IMR-90 (cell line): Measurements from ENCODE around the gene FAAP100. TPM values are rescaled to one million over a fixed set of nuclear protein-coding genes. Genes with fewer than 3 reads are reported as not detected.

Experiments used
- ATAC-seq: fragments of 200-7000 bp; cut with Tn5 transposase; 2 replicates; pipeline ENCODE4 v1.9.1; 2020; ENCODE audit warnings: low read depth, mild to moderate bottlenecking, moderate library complexity
- BruUV-seq: library from RNA; stranded (reverse); fragments of 400-500 nt; replicated peaks from 2 replicates; lab custom pipeline; 2021; lab: Mats Ljungman, UMichigan
- CTCF ChIA-PET: fragments of 300-600 bp; formaldehyde crosslinking; extraction: SDS; loops from one replicate; lab custom pipeline; 2021; ENCODE audit warnings: antibody characterized with exemption; lab: Yijun Ruan, JAX
- POLR2A ChIA-PET: fragments of 300-600 bp; sonication (Branson Sonifier 250); formaldehyde crosslinking; loops from one replicate; lab custom pipeline; 2022; ENCODE audit warnings: antibody characterized with exemption; ENCODE audit not compliant: unreplicated experiment; lab: Charles Lee
- DNase-seq: peaks from one replicate; pipeline ENCODE4 v3.0.0; 2013
- H2AFZ ChIP-seq: replicated peaks from 2 replicates; pipeline ENCODE3; 2013; ENCODE audit warnings: low read length, mild to moderate bottlenecking; ENCODE audit not compliant: poor library complexity
- H2AK5ac ChIP-seq: 2 replicates; pipeline ENCODE4 v1.6.1; 2013; ENCODE audit warnings: low read depth, low read length, inconsistent platforms
- H2AK9ac ChIP-seq: replicated peaks from 2 replicates; pipeline ENCODE3; 2013; ENCODE audit warnings: mild to moderate bottlenecking, low read depth, low read length, moderate library complexity; ENCODE audit not compliant: poor library complexity
- H2BK120ac ChIP-seq: 2 replicates; pipeline ENCODE4 v1.6.1; 2013; ENCODE audit warnings: low read depth, low read length, inconsistent platforms
- H2BK15ac ChIP-seq: 3 replicates; pipeline ENCODE4 v1.6.1; 2013; ENCODE audit warnings: low read depth, low read length, inconsistent platforms
- H2BK20ac ChIP-seq: 2 replicates; pipeline ENCODE4 v1.6.1; 2013; ENCODE audit warnings: low read depth, mild to moderate bottlenecking, inconsistent platforms, low read length, moderate library complexity
- H2BK5ac ChIP-seq: 2 replicates; pipeline ENCODE4 v1.6.1; 2013; ENCODE audit warnings: mild to moderate bottlenecking, low read depth, low read length, inconsistent platforms; ENCODE audit not compliant: poor library complexity, severe bottlenecking
- H3K14ac ChIP-seq: replicated peaks from 2 replicates; pipeline ENCODE4 v1.6.1; 2013; ENCODE audit warnings: low read depth, low read length, inconsistent platforms
- H3K18ac ChIP-seq: 2 replicates; pipeline ENCODE4 v1.6.1; 2013; ENCODE audit warnings: low read depth, low read length, control low read depth
- H3K23ac ChIP-seq: 2 replicates; pipeline ENCODE4 v1.6.1; 2013; ENCODE audit warnings: low read depth, low read length, inconsistent platforms
- H3K27ac ChIP-seq: 2 replicates; pipeline ENCODE4 v1.5.1; 2013; ENCODE audit warnings: mild to moderate bottlenecking, control low read depth, low read length; ENCODE audit not compliant: insufficient read depth
- H3K27me3 ChIP-seq: 2 replicates; pipeline ENCODE4 v1.6.1; 2013; ENCODE audit warnings: low read length; ENCODE audit not compliant: control insufficient read depth, insufficient read depth
- H3K36me3 ChIP-seq: 2 replicates; pipeline ENCODE4 v1.6.1; 2013; ENCODE audit warnings: low read length, mixed read lengths; ENCODE audit not compliant: control insufficient read depth, insufficient read depth
- H3K4ac ChIP-seq: 2 replicates; pipeline ENCODE4 v1.6.1; 2013; ENCODE audit warnings: low read depth, low read length, inconsistent platforms
- H3K4me1 ChIP-seq: 2 replicates; pipeline ENCODE4 v1.6.1; 2013; ENCODE audit warnings: low read length, mixed read lengths; ENCODE audit not compliant: control insufficient read depth, insufficient read depth
- H3K4me2 ChIP-seq: 2 replicates; pipeline ENCODE4 v1.6.1; 2013; ENCODE audit warnings: low read depth, mild to moderate bottlenecking, control low read depth, low read length, moderate library complexity
- H3K4me3 ChIP-seq: 2 replicates; pipeline ENCODE4 v1.5.1; 2013; ENCODE audit warnings: low read depth, mild to moderate bottlenecking, control low read depth, low read length, moderate library complexity; ENCODE audit not compliant: insufficient read depth
- H3K56ac ChIP-seq: 2 replicates; pipeline ENCODE4 v1.6.1; 2013; ENCODE audit warnings: low read length, inconsistent platforms; ENCODE audit not compliant: insufficient read depth; ENCODE audit errors: extremely low read depth
- H3K79me1 ChIP-seq, 2 experiments: 2 replicates each; pipeline ENCODE4 v1.6.1; 2013; ENCODE audit warnings: low read length in 2 of 2, inconsistent platforms in 1 of 2, low read depth in 1 of 2
- H3K9ac ChIP-seq: 2 replicates; pipeline ENCODE4 v1.6.1; 2013; ENCODE audit warnings: low read depth, low read length, control low read depth
- H3K9me1 ChIP-seq: 2 replicates; pipeline ENCODE4 v1.6.1; 2013; ENCODE audit warnings: low read length, inconsistent platforms; ENCODE audit not compliant: insufficient read depth
- H3K9me3 ChIP-seq: 2 replicates; pipeline ENCODE4 v1.6.1; 2013; ENCODE audit warnings: low read length; ENCODE audit not compliant: control insufficient read depth, insufficient read depth
- H4K20me1 ChIP-seq: 2 replicates; pipeline ENCODE4 v1.6.1; 2013; ENCODE audit warnings: low read length, inconsistent platforms; ENCODE audit not compliant: insufficient read depth
- H4K5ac ChIP-seq: 2 replicates; pipeline ENCODE4 v1.6.1; 2013; ENCODE audit warnings: mild to moderate bottlenecking, low read depth, low read length, control low read depth
- H4K8ac ChIP-seq, 2 experiments: 2 replicates each; pipeline ENCODE4 v1.6.1; 2013; ENCODE audit warnings: low read depth in 2 of 2, low read length in 2 of 2, control low read depth in 1 of 2, inconsistent platforms in 1 of 2
- H4K91ac ChIP-seq: 2 replicates; pipeline ENCODE4 v1.6.1; 2013; ENCODE audit warnings: low read depth, low read length, inconsistent platforms; ENCODE audit not compliant: insufficient read depth
- BHLHE40 ChIP-seq: fragments of 150-350 bp; IDR thresholded peaks from 2 replicates; pipeline ENCODE4 v1.6.1; 2016; ENCODE audit warnings: mild to moderate bottlenecking, low read depth, low read length
- CEBPB ChIP-seq: IDR thresholded peaks from 2 replicates; pipeline ENCODE4 v1.6.1; 2012; ENCODE audit warnings: low read depth, low read length, improper control_type of control experiment
- CHD1 ChIP-seq: IDR thresholded peaks from 2 replicates; pipeline ENCODE4 v1.6.1; 2012; ENCODE audit warnings: low read depth, low read length, improper control_type of control experiment
- CTCF ChIP-seq: conservative IDR thresholded peaks from 2 replicates; pipeline ENCODE4 v1.5.1; 2012; ENCODE audit warnings: mild to moderate bottlenecking, low read depth, low read length, improper control_type of control experiment
- MAFK ChIP-seq: IDR thresholded peaks from 2 replicates; pipeline ENCODE4 v1.6.1; 2012; ENCODE audit warnings: low read depth, low read length, improper control_type of control experiment
- MAZ ChIP-seq: IDR thresholded peaks from 2 replicates; pipeline ENCODE4 v1.6.1; 2012; ENCODE audit warnings: low read depth, mild to moderate bottlenecking, low read length, improper control_type of control experiment, moderate library complexity, borderline replicate concordance
- NFE2L2 ChIP-seq: fragments of 150-350 bp; IDR thresholded peaks from 2 replicates; pipeline ENCODE4 v1.6.1; 2016; ENCODE audit warnings: low read depth, mild to moderate bottlenecking, low read length
- POLR2A ChIP-seq: IDR thresholded peaks from 2 replicates; pipeline ENCODE4 v1.6.1; 2012; ENCODE audit warnings: mild to moderate bottlenecking, low read depth, low read length
- RAD21 ChIP-seq: IDR thresholded peaks from 2 replicates; pipeline ENCODE4 v1.6.1; 2012; ENCODE audit warnings: low read length, improper control_type of control experiment
- RCOR1 ChIP-seq: IDR thresholded peaks from 2 replicates; pipeline ENCODE4 v1.6.1; 2012; ENCODE audit warnings: mild to moderate bottlenecking, low read length, improper control_type of control experiment; ENCODE audit not compliant: insufficient replicate concordance
- RFX5 ChIP-seq: IDR thresholded peaks from 2 replicates; pipeline ENCODE4 v1.8.0; 2012; ENCODE audit warnings: low read depth, mild to moderate bottlenecking, low read length, moderate library complexity
- SMC3 ChIP-seq: fragments of 150-350 bp; IDR thresholded peaks from 2 replicates; pipeline ENCODE4 v1.6.1; 2016; ENCODE audit warnings: low read depth, mild to moderate bottlenecking, antibody characterized with exemption, low read length, moderate library complexity
- WGBS, 2 experiments: methylation state at CpG; one replicate each; pipeline versions ENCODE4 v1.1.5 to v1.1.7; 2013; ENCODE audit warnings: missing lambda C conversion rate in 2 of 2; ENCODE audit not compliant: insufficient read length in 1 of 2; ENCODE audit errors: extremely low coverage in 2 of 2; 5-methylcytosine and 5-hydroxymethylcytosine counted together
- dilution Hi-C: fragments of 300-500 bp; cut with HindIII; formaldehyde crosslinking; loops from one replicate; pipeline ENCODE4 v1.14.3; 2018; ENCODE audit warnings: low sequenced_read_pairs; ENCODE audit not compliant: unreplicated experiment
- in situ Hi-C: fragments of 300-500 bp; cut with MboI; formaldehyde crosslinking; loops from 3 replicates; pipeline ENCODE4 v1.14.3; 2019; ENCODE audit warnings: low sequenced_read_pairs, inconsistent platforms, mixed read lengths
- intact Hi-C: fragments of 100-400 bp; cut with micrococcal nuclease; formaldehyde crosslinking; loops from 2 replicates; pipeline ENCODE4 v1.10.0; 2022
- polyA plus RNA-seq, 3 experiments: library from polyadenylated mRNA; depleted of rRNA; stranded (reverse); fragments of >200 nt; gene quantifications; 2 replicates each; pipeline ENCODE4 v1.2.3, GENCODE V29; 2012; ENCODE audit warnings: low replicate concordance in 1 of 3
- total RNA-seq: library from RNA; depleted of rRNA; stranded (reverse); fragments of >200 nt; gene quantifications from 2 replicates; pipeline ENCODE4 v1.2.3, GENCODE V29; 2012
- TF ChIP-seq, protein P1 (sequence below): fragments of 150-350 bp; IDR thresholded peaks from 2 replicates; pipeline ENCODE4 v1.6.1; 2016; ENCODE audit warnings: low read depth, mild to moderate bottlenecking, low read length, moderate library complexity, borderline replicate concordance
- TF ChIP-seq, protein P2 (sequence below): fragments of 150-350 bp; IDR thresholded peaks from 2 replicates; pipeline ENCODE4 v1.6.1; 2017; ENCODE audit warnings: mild to moderate bottlenecking, antibody characterized with exemption, low read length, low read depth

The FAAP100 gene
- total and polyA plus RNA-seq, 2 of the 4 experiments (the other 2 are of a cell fraction) = 7.9 to 24.8 TPM

DNA sequence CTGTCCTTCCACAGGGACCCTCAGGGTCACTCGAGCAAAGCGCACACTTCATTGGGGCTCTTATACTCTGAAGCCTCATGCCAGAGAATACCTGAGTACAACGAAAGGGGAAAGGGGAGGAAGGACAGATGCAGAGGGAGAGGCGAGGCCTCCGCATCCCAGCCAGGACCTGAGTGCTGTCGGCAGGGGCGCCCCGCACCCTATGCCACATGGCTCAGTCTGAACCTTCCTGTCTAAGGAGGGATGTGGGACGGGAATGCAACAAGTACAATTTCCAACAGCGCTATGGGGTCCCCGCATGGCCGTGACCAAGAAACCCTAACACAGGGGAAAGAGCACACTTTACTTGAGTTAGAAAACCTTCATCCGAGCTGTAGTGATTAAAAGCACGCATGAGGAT lies 39.8 kb upstream of the FAAP100 start:
- Histone ChIP-seq H3K4ac (no peak overlapping the region), H4K8ac (no peak overlapping the region), H3K56ac (no peak overlapping the region), H3K9ac (no peak overlapping the region), H2AK5ac (no peak overlapping the region), H3K9me1 (no peaks in the 10 kb centered on the region), H3K14ac (no peak overlapping the region), H2BK20ac (no peak overlapping the region), H3K4me3 (no peak overlapping the region), H4K5ac (no peak overlapping the region), H2AFZ (no peak overlapping the region), H4K91ac (no peak overlapping the region), H2AK9ac (no peak overlapping the region), H3K27ac (no peak overlapping the region), H2BK15ac (no peak overlapping the region), H3K36me3 (peaks cover 62% of the 10 kb centered on the region), H2BK5ac (no peak overlapping the region), H3K79me1 (peaks cover 44 to 61% of the 10 kb centered on the region in 2 experiments), H2BK120ac (no peak overlapping the region), H3K27me3 (no peaks in the 10 kb centered on the region), H3K9me3 (no peaks in the 10 kb centered on the region), H3K4me1 (no peaks in the 10 kb centered on the region), H4K20me1 (peaks cover 9% of the 10 kb centered on the region), H3K23ac (no peak overlapping the region), H3K4me2 (no peak overlapping the region), H3K18ac (no peak overlapping the region)
- in situ Hi-C loops (no loop called here), dilution Hi-C loops (no loop called here), intact Hi-C loops (no loop called here)
- WGBS, 2 experiments = 95% methylated on average over 4 of the region's 14 CpGs; no CpG with 5 or more reads in 1 of the 2 experiments
- no TSS peak for BruUV-seq
- ChIA-PET POLR2A (no interaction called here), CTCF (no interaction called here)
- ATAC-seq (no peak), DNase-seq (no peak)
- no peak for TF ChIP-seq SMC3
- TF ChIP-seq, protein P1, sequence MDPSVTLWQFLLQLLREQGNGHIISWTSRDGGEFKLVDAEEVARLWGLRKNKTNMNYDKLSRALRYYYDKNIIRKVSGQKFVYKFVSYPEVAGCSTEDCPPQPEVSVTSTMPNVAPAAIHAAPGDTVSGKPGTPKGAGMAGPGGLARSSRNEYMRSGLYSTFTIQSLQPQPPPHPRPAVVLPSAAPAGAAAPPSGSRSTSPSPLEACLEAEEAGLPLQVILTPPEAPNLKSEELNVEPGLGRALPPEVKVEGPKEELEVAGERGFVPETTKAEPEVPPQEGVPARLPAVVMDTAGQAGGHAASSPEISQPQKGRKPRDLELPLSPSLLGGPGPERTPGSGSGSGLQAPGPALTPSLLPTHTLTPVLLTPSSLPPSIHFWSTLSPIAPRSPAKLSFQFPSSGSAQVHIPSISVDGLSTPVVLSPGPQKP = no peak
- no peak for TF ChIP-seq MAZ
- TF ChIP-seq CTCF = no peak
- TF ChIP-seq NFE2L2 = no peak
- no peak for TF ChIP-seq CEBPB
- no peak for TF ChIP-seq POLR2A
- no peak for TF ChIP-seq RAD21
- TF ChIP-seq RCOR1 = no peak
- no peak for TF ChIP-seq MAFK
- TF ChIP-seq RFX5 = no peak
- TF ChIP-seq, protein P2, sequence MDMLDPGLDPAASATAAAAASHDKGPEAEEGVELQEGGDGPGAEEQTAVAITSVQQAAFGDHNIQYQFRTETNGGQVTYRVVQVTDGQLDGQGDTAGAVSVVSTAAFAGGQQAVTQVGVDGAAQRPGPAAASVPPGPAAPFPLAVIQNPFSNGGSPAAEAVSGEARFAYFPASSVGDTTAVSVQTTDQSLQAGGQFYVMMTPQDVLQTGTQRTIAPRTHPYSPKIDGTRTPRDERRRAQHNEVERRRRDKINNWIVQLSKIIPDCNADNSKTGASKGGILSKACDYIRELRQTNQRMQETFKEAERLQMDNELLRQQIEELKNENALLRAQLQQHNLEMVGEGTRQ = no peak
- TF ChIP-seq CHD1 = no peak
- TF ChIP-seq BHLHE40 = no peak
